NCI-H1092 (cell line): ENCODE results near the gene GAGE12J.
"Not testable (repeated sequence)": the region's sequence is repeated elsewhere in the genome, so short reads cannot be mapped to it uniquely, and the experiment has no call there.

Experiments
- DNase-seq: peaks from one replicate; lab custom pipeline; 2025; lab: John Stamatoyannopoulos, UW

The GAGE12J gene

GRCh38 chrX:49310371-49310770 lies 11.5 kb upstream of the GAGE12J start:
- no peak for DNase-seq

DNA sequence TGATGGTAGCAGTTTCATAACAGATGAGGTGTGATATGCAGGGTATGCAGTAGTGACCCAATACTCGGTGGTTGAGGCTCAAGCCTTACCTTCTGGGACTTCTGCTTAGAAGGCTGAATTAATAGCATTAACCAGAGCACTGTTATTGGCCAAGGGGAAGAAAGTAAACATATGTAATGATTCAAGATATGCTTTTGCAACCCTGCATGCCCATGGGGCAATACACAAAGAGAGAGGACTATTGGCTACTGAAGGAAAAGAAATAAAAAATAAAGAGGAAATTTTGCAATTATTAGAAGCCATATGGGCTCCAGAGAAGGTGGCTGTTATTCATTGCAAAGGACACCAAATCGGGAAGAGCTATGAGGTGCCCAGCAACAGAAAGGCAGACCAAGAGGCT lies 9.7 kb upstream of the GAGE12J start:
- no peak for DNase-seq

DNA sequence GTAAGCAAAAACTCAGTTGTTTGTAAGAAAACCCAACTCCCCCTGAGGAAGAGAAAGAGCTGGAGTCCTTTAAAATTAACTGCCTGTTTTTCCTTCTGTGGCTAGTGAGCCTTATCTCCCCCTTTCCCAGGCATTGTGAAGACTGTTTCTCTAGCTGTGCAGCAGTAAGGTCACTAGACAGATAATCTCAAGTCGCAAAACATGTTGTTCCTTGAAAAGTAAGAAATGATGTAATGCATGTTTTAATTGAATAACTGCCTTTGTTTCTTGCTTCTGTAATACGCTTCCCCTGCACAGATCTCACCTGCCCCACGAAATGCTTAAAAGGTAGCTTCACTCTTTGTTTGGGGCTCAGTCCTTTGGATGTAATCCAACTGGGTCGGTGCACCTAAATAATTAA lies 5.8 kb upstream of the GAGE12J start:
- DNase-seq: no peak

DNA sequence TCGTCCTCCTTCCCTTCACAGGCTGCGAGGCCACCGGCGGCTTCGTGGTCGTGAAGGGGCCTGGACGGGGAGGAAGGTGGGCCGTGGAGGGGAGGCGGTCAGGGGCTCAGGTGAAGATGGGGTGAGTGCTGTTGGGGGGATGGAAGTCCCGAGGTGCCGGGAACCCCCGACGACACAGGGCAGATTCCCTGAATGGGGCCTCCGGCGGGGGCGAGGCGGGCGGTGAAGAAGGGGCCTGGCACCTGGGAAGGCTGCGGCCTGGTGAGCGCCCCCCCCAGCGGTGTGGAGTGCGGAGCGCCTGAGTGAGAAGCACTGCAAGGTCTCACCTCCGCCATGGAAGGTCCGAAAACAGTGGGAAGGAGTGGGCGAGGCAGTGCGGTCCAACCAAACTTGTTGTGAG lies 429 bp downstream of the GAGE12J start:
- DNase-seq: not testable (repeated sequence)

GRCh38 chrX:49323735-49324134 lies 1.9 kb downstream of the GAGE12J start:
- not testable (repeated sequence) for DNase-seq

GRCh38 chrX:49330421-49330820 lies 8.6 kb downstream of the GAGE12J start:
- DNase-seq: not testable (repeated sequence)

GRCh38 chrX:49331282-49331681 lies 9.4 kb downstream of the GAGE12J start, which contains the start of gene GAGE13:
GAGE13 (plus strand) TSS chrX:49331582; CDS start chrX:49332738, 1,156 bp downstream.
- not testable (repeated sequence) for DNase-seq

DNA sequence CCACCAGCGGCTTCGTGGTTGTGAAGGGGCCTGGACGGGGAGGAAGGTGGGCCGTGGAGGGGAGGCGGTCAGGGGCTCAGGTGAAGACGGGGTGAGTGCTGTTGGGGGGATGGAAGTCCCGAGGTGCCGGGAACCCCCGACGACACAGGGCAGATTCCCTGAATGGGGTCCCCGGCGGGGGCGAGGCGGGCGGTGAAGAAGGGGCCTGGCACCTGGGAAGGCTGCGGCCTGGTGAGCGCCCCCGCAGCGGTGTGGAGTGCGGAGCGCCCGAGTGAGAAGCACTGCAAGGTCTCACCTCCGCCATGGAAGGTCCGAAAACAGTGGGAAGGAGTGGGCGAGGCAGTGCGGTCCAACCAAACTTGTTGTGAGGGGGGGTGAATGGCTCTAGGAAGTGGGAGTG lies 10.0 kb downstream of the GAGE12J start:
- DNase-seq: not testable (repeated sequence)

- not testable (repeated sequence) for DNase-seq
Observed at GRCh38 chrX:49341449-49341848, 19.6 kb downstream of the GAGE12J start.

- not testable (repeated sequence) for DNase-seq
Observed at GRCh38 chrX:49344496-49345175, 22.8 kb downstream of the GAGE12J start.

- not testable (repeated sequence) for DNase-seq
Observed at GRCh38 chrX:49345402-49345801, 23.6 kb downstream of the GAGE12J start.

GRCh38 chrX:49346150-49346549 lies 24.3 kb downstream of the GAGE12J start:
- DNase-seq: not testable (repeated sequence)
